Panc1 (cell line): ENCODE measurements around the gene EGFL7.

Source experiments
- TF ChIP-seq, protein P1 (sequence below): fragments of 450-650 bp; IDR thresholded peaks from 2 replicates; pipeline ENCODE4 v1.5.1; 2017; ENCODE audit warnings: mild to moderate bottlenecking
- TF ChIP-seq, protein P2 (sequence below), 2 experiments: IDR thresholded peaks; 2 replicates each; pipeline ENCODE4 v1.6.1; 2011 to 2012; ENCODE audit warnings: low read depth in 2 of 2, control low read depth in 1 of 2, low read length in 1 of 2, mild to moderate bottlenecking in 1 of 2, moderate library complexity in 1 of 2; ENCODE audit not compliant: insufficient read depth in 1 of 2

DNA sequence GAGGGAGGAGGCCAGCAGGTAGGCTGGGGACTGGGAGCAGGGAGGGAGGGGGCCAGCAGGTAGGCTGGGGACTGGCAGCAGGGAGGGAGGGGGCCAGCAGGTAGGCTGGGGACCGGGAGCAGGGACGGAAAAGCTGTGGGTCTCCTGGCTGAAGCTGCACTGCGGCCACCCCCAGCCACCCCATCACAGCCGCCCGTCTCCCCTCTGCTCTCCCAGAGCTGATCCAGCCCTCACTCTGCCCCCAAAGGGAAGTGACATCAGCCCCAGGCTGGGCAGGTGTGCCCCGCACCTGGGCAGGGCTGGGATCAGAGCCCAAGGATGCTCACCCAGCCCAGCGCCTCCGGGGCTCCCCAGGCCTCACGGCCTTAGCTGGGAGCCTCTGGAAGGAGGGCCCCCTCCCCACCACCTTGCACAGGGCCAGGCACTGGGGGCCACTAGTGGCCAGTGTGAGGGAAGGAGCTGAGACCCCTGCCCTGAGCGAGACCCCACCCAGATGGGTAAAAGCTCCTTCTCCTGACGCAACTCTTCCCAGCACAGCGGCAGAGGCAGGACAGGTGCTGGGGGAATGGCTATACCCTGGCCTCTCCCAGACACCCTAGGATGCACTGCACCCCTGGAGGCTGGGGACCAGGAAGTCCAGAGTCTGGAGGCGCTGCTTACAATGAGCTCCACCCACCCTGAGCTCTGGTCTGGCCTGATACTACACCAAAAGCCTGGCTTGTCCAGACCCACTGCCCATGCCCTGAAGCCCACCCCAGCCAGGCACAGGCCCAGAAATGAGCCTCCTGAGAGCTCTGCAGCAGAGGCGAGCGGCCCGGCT is 13.0 kb downstream of the EGFL7 start:
- TF ChIP-seq, protein P1, sequence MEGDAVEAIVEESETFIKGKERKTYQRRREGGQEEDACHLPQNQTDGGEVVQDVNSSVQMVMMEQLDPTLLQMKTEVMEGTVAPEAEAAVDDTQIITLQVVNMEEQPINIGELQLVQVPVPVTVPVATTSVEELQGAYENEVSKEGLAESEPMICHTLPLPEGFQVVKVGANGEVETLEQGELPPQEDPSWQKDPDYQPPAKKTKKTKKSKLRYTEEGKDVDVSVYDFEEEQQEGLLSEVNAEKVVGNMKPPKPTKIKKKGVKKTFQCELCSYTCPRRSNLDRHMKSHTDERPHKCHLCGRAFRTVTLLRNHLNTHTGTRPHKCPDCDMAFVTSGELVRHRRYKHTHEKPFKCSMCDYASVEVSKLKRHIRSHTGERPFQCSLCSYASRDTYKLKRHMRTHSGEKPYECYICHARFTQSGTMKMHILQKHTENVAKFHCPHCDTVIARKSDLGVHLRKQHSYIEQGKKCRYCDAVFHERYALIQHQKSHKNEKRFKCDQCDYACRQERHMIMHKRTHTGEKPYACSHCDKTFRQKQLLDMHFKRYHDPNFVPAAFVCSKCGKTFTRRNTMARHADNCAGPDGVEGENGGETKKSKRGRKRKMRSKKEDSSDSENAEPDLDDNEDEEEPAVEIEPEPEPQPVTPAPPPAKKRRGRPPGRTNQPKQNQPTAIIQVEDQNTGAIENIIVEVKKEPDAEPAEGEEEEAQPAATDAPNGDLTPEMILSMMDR: no peak
- TF ChIP-seq, protein P2, sequence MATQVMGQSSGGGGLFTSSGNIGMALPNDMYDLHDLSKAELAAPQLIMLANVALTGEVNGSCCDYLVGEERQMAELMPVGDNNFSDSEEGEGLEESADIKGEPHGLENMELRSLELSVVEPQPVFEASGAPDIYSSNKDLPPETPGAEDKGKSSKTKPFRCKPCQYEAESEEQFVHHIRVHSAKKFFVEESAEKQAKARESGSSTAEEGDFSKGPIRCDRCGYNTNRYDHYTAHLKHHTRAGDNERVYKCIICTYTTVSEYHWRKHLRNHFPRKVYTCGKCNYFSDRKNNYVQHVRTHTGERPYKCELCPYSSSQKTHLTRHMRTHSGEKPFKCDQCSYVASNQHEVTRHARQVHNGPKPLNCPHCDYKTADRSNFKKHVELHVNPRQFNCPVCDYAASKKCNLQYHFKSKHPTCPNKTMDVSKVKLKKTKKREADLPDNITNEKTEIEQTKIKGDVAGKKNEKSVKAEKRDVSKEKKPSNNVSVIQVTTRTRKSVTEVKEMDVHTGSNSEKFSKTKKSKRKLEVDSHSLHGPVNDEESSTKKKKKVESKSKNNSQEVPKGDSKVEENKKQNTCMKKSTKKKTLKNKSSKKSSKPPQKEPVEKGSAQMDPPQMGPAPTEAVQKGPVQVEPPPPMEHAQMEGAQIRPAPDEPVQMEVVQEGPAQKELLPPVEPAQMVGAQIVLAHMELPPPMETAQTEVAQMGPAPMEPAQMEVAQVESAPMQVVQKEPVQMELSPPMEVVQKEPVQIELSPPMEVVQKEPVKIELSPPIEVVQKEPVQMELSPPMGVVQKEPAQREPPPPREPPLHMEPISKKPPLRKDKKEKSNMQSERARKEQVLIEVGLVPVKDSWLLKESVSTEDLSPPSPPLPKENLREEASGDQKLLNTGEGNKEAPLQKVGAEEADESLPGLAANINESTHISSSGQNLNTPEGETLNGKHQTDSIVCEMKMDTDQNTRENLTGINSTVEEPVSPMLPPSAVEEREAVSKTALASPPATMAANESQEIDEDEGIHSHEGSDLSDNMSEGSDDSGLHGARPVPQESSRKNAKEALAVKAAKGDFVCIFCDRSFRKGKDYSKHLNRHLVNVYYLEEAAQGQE (IDR thresholded peaks at IDR 0.05; ENCODE audit: insufficient read depth in 1 of 2, low read depth in 2 of 2, low read length in 1 of 2): no peak
